Sigmoid colon (tissue), 3 donors: ENCODE data around the gene IRS2.

ENCODE experiments used
- CTCF ChIP-seq, 4 experiments: fragments of 450-650 bp in 3 of 4; fragments of 200-600 bp in 1 of 4; IDR thresholded peaks; one replicate each; pipeline ENCODE4 v1.5.1; 2016 to 2019; ENCODE audit warnings: antibody characterized with exemption in 4 of 4, mild to moderate bottlenecking in 3 of 4, moderate library complexity in 2 of 4
- POLR2A ChIP-seq, 2 donors: fragments of 450-650 bp; IDR thresholded peaks; one replicate each; pipeline ENCODE4 v1.6.1; 2016; ENCODE audit warnings: antibody characterized with exemption in 2 of 2, mild to moderate bottlenecking in 2 of 2, moderate library complexity in 2 of 2

GRCh38 chr13:109704771-109705635 lies 81.4 kb downstream of the IRS2 start:
- TF ChIP-seq CTCF (IDR thresholded peaks at IDR 0.05) (no peak), POLR2A (IDR thresholded peaks at IDR 0.05) (no peak)
